HG03342 (cell line): Measurements from ENCODE around the gene TNNT2.

Experiments
- ATAC-seq: cut with Tn5 transposase; IDR thresholded peaks from one replicate; pipeline ENCODE4 v1.9.1; 2021; ENCODE audit warnings: mild to moderate bottlenecking, moderate library complexity; ENCODE audit not compliant: unreplicated experiment

The TNNT2 gene

DNA sequence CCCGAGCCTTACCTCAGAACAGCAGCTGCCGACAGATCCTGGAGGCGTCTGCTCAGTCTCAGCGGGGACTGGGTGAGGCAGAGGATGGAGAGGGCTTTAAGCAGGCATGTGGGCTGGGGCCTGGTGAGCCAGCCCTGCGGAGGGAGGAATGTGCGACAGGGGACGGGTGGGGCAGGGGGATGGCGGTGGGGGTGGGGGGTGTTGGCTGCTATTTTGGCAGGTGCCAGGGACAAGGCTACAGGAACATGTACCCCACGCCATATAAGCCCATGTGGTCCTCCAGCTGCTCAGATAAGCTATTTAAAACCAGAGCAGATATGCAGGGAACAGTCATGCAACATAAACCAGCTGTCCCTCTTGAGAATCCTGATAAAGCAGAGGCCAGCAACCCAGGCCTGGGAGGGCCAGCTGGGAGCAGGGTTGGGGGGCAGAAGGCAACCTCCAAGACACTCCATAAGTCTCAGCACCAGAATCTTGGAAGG is at the start of gene TNNT2:
TSS of gene TNNT2 (minus strand) at position 70 of the 482 bp plus-strand sequence. CDS start 4,426 bp downstream, outside the sequence.
- no peak for ATAC-seq

DNA sequence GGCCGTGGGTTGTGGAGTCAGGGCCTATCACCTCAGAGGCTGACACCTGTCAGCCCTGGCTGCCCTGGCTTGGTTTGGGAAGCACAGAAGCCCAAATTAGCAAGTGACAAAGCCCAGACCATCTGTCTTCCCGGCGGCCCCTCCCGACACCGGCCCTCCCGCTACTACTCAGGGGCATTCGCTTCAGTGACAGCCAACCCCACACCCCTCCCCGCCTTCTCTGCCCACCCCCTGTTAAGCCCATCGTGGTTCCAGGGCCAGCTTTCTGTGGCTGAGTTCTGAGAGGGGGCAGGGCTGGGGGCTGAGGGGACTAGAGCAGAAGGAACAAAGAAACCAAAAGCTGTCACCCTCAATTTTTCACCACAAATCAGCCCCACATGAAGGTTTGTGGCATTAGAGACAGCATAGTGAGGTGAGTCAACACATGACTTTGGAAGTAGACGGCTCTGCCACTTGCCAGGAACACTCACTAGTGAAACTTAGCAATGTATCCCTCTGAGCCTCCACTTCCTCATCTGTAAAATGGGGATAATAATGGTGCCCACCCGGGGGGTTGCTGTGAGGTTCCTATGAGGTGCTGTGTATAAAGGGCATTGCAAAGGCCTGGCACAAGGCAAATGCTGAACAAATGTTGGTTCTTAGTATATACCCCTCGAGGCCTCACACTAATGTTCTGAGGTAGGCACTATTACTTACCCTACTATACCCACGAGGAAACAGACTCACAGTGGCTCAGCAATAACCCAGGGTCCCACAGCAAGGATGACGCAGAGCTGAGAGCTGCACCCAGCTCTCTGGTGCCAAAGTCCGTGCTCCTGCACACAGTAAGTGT is 49.2 kb upstream of the TNNT2 start:
- no peak for ATAC-seq

DNA sequence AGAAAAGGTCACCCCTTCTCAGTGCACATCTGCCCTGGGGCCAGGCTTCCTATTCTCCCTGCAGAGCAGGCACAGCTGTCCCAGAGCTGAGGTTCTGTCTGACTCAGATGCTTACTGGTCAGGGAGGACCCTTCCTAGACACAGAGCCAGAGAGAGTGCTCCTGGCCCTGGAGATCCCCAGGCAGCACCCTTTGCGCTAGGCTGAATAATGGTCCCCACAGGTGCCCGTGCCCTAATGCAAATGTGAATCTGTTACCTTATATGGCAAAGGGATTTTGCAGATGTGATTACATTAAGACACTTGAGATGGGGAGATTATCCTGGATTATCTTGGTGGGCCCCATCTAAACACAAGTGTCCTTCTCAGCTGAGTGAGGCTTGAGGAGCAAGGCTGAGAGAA is 46.7 kb upstream of the TNNT2 start:
- ATAC-seq = no peak

DNA sequence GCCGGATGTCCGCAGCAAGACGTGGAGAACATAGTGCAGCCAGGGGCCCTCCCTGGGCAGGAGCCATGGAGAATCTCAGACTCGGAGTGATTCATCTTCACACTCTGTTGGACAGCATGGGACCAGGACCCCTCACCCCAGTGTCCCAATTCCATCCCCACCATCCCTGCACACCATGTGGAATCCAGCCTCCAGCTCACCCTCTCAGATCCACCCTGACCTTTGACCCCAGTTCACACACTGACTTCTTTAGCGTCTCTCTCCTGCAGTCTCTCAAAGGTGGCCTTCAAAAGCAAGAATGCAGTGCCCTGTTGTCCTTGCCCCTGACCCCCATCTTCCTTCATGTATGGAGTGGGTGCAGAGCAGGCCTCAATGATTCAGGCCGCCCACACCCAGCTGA is 46.2 kb upstream of the TNNT2 start:
- ATAC-seq = no peak

DNA sequence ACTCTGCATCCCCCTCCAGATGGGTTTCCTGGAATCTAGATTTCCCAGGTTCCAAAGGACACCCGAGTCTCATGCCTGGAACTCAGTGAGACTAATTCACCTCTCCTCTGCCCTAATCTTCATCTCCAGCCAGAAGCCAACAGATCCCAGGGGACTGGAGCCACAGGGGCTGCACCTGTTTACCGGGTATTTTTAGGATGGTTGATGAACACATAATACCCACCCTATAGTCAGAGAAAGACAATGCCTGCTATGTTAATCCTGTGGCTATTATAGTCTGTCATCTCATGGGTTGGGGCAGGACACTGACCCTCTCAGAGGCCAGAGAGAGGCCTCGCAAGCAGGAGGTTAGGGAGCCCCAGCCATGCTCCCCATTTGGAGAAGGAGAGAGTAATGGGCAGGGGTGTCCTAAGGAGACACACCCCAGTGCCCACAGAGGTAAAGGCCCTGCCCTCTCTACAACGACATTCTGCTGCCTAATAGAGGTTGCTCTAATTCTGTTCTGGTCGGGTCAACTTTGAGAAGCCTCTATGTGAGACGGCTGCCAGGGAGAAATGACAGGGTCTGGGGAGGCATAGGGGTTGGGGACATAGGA is 45.1 kb upstream of the TNNT2 start:
- no peak for ATAC-seq

DNA sequence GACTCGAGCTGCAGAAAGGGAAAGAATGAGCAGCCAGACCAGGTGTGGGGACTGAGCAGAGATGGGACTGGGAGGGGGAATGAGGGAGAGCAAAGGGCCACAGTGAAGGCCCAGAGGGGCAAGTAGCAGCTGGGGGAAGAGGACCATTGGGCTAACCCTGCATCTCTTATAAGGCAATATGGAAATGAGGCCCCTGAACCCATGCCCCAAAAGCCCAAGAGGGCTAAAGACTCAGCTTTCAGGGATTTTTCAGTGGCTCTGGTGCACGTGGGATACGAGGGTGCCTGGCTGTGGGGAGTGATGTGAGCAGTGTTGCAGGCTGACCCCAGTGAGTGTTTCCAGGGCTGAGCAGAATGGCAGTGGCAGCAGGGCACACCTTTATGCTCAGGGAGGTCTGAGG is 44.5 kb upstream of the TNNT2 start:
- ATAC-seq = no peak

DNA sequence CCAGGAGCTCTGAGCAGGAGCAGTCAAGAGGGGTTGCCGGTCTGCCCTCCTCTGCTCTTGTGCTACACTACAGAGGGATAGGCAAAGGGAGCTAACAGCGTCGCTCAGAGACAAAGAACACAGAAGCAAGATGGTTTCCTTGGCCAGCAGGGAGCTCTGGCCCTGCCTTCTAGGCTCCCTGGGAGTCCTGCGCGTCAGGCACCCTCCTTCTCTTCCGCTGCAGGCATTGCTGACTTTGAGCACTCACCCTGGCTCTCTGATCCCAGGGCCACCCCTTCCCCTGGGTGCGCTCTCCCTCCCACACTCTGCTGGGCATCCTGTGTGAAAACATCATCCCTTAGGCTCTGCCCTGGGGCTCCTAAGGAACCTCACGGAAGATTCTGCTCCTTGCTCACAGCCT is 43.6 kb upstream of the TNNT2 start:
- ATAC-seq = no peak

DNA sequence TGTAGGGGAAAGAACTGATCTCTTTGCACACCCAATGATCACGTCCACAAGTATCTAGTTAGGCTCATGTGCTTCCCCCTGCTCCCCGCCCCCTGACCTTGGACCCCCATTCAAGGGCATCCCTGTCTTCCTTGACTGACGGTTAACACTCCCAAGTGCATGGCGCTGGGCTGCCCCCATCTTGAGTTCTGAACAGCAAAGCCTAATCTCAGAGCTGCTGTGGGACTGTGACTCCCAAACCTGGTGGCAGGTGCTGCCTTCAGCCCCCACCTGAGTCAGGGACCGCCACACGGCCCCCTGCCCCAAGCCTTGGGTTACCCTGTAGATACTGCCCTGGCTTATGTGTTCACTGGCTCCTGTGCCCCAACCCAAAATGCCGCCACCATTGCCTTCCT is 43.1 kb upstream of the TNNT2 start:
- ATAC-seq = no peak

DNA sequence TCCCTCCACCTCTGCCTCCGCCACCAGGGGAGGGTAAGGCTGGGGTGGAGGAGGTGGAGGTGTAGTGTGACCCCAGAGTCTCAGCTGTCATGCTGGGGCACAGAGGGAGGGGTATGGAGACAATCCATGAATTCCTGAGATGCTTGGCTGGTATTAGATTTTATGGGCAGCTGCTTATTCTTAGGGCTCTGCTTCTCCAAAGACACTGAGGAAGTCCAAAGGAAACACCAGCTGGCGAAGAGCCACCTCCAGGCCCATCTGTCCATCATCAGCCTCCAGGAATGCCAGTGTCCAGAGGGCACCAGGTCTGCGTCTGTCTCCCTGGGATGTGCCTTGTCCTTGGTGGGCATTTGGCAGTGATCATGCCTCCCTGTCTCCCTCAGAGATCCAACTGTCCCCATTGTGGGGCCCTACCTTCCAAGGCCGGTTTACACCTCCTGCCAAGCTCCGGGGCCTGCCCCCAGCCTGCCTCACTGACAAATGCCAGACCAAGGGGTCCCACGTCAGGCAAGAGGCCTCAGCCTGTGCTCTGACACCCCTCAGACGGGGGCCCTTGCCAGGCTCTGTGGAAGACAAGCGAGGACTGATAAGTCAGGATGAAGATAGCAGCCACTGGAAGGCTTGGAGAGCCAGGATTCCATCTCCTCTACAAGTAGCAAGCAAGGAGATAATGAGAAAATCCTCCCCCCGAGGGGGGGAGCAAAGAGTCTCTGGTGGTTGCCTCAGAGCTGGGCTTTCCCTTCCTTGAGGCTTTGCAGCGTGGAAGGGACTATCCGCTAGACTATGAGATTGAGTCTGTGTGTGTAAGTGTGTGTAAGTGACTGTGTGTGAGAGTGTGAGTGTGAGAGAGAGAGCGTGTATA is 42.5 kb upstream of the TNNT2 start:
- no peak for ATAC-seq

DNA sequence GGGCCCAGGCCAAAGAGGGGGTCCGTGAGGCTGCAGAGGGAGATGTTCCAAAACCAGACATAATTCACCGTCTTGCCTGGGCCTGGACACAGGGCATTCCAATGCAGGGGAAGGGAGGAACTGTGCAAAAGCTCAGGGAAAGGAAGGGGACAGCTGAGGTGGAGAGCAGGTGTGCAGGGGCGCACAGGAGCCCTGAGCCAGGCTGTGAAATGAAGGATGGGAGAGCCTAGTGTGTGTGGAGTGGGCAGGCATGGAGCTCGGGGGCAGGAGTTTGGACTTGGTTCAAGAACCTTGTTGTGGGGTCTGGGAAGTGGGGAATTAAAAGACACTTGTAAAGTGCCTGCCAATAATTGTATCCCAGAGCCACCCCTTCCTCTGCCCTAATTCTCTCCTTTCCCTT is 41.8 kb upstream of the TNNT2 start:
- no peak for ATAC-seq

DNA sequence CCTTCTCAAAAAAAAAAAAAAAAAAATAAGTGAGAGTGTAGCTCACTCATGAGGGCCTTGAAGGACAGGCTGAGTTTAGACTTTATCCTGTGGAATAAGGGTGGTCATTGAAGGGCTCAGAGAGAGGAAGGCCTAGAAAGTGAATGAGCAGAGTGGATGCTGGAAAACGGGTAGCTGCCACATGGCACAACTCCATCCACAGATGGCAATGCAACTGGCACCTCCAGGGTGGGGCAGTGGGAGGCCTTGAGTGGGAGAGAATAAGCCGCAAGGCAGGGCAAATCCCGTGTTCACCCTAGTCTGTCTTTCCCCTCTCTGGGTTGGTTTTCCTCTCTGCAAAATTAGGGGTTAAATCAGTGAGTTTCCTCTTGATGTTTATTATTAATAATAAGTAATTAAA is 41.0 kb upstream of the TNNT2 start:
- no peak for ATAC-seq

DNA sequence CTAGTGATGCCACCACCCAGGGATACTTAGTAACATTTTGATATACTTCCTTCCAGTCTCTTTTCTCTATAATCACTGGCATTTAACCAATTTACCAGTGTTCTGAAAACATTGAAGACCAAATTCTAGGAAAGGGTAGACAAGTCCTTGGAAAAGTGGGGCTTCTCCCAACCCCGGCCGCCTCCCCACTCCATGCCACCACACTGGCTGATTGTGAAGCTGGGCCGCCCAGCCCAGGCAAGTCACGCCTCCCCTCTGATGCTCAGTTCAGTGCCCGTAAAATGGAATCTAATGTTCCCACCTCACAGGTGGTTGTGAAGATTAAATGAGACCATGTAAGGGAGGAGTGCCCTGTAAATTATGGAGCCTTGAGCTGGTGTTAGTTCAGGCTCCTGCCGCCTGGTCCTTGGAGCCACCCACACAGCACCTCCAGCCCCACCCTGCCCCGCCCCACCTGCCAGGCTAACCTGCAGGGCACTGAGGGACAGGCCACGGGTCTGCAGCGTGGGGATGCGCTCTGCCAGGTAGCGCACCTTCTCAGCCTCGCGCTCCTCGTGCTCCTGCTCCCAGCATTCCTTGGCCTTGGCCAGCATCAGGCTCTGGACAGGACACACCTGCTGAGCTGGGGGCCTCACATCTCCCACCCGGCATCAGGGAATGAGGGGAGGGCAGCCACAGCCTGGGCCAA is 36.7 kb upstream of the TNNT2 start:
- ATAC-seq = no peak

DNA sequence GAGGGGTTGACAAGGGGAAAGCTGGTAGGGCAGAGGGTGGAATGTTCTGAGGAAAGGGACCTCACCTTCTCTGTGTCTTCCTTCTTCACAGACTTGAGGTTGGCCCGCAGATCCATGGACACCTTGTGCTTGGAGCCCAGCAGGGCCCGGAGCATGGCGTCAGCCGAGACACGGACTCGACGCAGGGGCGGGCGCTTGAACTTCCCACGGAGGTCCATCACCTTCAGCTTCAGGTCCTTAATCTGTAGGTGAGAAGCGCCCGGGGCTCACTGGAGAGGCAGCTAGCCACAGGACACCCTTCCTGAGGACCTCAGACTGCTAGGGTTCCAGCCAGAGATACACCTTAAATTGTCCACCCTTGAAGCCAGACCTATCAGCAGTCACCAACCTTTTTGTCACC is 33.8 kb upstream of the TNNT2 start:
- ATAC-seq = no peak

DNA sequence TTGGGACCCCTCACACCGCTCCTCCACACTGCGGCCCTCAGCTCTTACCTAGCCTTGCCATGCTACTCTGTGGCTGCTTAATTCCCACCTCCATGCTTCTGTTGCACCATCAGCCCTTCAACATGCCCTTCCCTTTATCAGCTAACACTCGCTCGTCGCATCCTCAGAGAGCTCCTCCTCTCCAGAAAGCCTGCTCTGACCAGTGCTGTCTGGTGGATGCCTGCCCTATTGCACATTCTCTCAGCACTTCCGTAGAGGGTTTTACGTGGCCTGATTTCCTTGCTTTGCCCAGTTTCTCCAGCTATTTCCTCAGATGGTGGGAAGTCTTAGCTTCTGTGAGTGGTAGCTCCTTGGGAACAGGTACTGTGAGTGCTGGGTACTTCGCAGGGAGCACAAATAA is 32.0 kb upstream of the TNNT2 start:
- ATAC-seq = no peak

DNA sequence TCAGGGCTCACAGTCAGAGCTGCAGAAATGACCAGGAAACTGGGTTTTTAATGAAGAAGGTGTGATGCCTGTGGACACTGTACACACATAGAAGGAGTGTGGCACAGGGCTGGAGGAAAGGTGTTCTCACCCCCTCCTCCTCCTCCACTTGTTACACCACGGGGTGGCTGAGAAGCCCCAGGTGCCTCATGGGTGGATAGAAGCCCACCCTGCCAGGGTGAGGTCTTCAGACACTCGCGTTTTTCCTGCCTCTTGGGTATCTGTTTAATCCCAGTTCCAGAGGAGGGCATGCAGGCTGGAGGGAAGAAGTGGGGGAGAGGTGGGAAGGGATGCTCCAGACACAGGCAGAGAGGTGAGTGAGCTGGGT is 31.3 kb upstream of the TNNT2 start:
- no peak for ATAC-seq

DNA sequence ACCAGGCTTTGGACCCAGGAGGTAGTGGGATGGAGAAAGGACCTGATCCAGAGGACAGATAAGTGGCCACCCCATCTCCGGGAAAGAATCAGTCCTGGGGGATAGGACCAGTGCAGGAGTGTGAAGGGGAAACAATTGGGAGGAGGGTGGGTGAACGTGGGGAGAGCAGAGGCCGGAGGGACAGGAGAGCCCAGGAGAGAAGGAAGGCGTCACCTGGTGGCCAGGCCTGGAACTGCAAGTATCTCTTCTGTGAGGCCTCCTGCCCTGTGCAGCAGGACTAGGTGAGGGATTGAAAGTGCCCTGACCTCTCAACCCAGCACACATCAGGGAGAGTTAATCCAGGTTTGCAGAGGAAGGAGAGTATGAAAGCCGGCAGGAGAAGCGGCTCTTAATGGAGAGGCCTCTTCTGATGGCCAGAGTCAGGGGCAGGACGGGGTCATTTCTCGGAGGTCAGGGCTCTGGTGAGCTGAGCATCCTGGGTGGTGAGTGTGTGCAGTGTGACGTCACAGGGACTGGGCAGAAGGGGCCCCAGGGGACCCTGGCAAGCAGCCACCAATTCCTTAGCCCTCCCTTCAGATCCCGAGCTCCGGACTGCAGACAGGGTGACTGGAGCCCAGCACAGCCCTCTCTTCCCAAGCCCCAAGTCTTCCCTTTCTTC is 30.8 kb upstream of the TNNT2 start:
- no peak for ATAC-seq

DNA sequence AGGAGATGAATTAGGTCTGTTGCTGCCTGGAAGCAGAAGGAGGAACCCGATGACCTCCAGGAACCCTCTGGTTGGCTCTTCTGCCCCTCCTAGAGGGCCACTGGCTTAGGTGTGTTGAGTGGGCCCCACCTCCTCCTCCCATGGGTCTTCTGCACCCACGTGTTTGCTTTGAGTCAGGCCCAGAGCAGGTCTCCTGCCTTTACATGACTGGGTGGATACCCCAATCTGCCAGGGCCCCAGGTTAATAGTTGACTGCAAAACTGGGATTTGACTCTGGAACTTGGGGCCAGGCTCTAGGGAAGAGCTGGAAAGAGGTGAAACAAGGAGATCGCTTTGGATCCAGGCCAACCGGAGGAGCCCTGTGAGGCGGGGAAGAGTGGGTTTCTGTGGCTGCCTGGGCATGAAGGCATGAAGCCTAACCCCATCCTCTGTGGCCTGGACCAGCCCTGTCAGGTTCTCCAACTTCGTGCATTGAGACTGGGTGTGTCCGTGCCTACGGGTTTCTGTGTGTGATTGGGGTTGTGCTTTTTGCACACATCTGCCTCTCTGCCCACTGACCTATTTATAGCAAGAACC is 29.4 kb upstream of the TNNT2 start:
- no peak for ATAC-seq

DNA sequence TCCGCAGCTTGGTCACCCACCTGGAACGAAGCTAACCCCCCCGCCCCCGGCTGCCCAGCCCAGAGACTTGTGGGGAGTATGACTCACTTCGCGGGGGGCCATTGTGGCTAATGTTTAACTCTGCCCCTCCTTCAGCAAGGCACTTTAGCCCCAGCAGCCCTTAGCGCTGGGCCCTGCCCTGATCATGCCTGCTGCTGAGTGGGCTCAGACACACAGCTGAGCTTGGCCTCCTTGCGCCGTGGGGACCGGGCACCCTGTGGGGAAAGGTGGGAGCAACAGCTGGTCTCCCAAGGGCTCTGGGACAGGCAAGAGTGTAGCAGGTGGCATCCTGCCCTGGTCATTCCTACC is 28.0 kb upstream of the TNNT2 start:
- no peak for ATAC-seq

DNA sequence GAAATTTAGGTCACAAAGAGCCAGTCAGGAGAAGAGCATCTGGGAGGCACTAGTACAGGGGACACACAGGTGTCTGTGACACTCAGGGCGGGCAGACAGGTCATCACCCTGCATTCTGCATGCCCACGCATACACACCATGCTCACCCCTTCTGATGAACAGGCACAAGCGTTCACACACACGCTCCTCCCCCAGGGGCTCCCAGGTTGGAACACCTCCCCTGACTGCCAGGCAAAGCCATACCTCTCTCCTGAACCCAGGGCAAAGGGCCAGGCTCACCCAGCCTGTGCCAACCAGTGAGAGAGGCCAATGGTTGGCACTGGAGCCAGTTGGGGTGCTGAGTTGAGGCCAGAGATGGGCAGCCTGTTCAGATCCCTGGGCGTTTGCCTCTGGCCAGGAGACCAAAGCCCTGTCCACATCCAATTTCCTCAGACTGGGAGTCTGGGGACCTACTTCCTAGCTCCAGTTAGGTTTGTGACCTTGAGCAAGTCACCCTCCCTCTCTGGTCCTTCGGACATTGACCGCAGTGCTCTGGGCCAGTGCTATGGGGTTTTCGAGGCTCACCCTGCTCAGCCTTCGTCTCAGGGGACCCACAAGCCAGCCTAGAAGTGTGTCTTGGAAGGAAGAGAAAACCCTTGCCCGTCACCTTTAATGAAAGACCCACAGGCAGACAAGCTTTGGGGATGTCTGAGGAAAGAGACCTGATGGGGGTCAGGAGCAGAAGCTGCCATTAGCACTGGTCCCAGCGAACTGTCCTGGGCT is 27.4 kb upstream of the TNNT2 start:
- ATAC-seq = no peak

DNA sequence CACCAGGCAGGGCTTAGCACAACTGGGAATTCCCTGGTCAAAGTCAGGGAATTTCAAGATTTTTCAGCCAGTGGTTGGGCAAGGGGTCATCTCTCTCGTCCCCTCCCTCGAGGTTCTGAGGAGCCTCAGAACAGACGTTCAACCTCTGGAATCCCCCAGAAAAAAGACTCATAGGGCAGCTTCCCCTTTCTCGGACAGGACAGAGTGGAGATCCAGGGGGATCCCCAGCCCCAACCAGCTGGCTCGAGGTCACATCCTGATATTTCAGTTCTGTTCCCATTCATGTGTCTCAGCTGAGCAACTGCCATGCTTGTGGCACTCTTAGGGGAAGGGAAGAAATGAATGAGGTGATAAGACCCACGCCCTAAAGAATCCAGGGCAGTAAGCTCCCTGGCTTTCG is 26.6 kb upstream of the TNNT2 start:
- no peak for ATAC-seq
